MCF 10A (cell line): ENCODE data around the gene LTB4R2. TPM values are rescaled to one million over a fixed set of nuclear protein-coding genes. Genes with fewer than 3 reads are reported as not detected.

Experiments
- BruUV-seq: library from RNA; stranded (reverse); fragments of 400-500 nt; replicated peaks from 2 replicates; lab custom pipeline; 2021; lab: Mats Ljungman, UMichigan
- CTCF ChIA-PET: fragments of 300-600 bp; sonication (Branson Sonifier 250); formaldehyde crosslinking; extraction: SDS; loops from one replicate; lab custom pipeline; 2021; ENCODE audit warnings: antibody characterized with exemption, inconsistent platforms; lab: Yijun Ruan, JAX
- POLR2A ChIA-PET: fragments of 300-600, 350-650 bp; sonication (Branson Sonifier 250); formaldehyde crosslinking; extraction: SDS; loops from one replicate; lab custom pipeline; 2020; ENCODE audit warnings: antibody characterized with exemption, inconsistent platforms; lab: Yijun Ruan, JAX
- DNase-seq: peaks from one replicate; pipeline ENCODE4 v3.0.0-alpha.2; 2018; ENCODE audit not compliant: unreplicated experiment
- H3K27ac Mint-ChIP-seq: one replicate; pipeline ENCODE4 v1.8.0; 2022; ENCODE audit warnings: mild to moderate bottlenecking, low read depth, mixed read lengths; ENCODE audit not compliant: unreplicated experiment
- H3K27me3 Mint-ChIP-seq: one replicate; pipeline ENCODE4 v1.8.0; 2022; ENCODE audit warnings: mixed read lengths; ENCODE audit not compliant: insufficient read depth, unreplicated experiment
- H3K36me3 Mint-ChIP-seq: one replicate; pipeline ENCODE4 v1.8.0; 2022; ENCODE audit warnings: mild to moderate bottlenecking, moderate library complexity, mixed read lengths; ENCODE audit not compliant: insufficient read depth, unreplicated experiment
- H3K4me1 Mint-ChIP-seq: one replicate; pipeline ENCODE4 v1.8.0; 2022; ENCODE audit warnings: mixed read lengths; ENCODE audit not compliant: insufficient read depth, unreplicated experiment
- H3K4me3 Mint-ChIP-seq: one replicate; pipeline ENCODE4 v1.8.0; 2022; ENCODE audit warnings: mild to moderate bottlenecking, moderate library complexity, mixed read lengths; ENCODE audit not compliant: unreplicated experiment
- H3K9me3 Mint-ChIP-seq: one replicate; pipeline ENCODE4 v1.8.0; 2022; ENCODE audit warnings: mixed read lengths; ENCODE audit not compliant: unreplicated experiment
- intact Hi-C: fragments of 100-400 bp; cut with micrococcal nuclease; formaldehyde crosslinking; loops from 2 replicates; pipeline ENCODE4 v1.14.1; 2022
- total RNA-seq: library from RNA; stranded (reverse); gene quantifications from 2 replicates; pipeline ENCODE4 v1.2.3, GENCODE V29; 2022
- TF ChIP-seq, protein P1 (sequence below): fragments of 200-600 bp; IDR thresholded peaks from one replicate; pipeline ENCODE4 v1.8.0; 2022; ENCODE audit warnings: antibody characterized with exemption, mild to moderate bottlenecking; ENCODE audit not compliant: unreplicated experiment

The LTB4R2 gene
- total RNA-seq, 1 experiment from 2014 or later, result 21.7 TPM

DNA sequence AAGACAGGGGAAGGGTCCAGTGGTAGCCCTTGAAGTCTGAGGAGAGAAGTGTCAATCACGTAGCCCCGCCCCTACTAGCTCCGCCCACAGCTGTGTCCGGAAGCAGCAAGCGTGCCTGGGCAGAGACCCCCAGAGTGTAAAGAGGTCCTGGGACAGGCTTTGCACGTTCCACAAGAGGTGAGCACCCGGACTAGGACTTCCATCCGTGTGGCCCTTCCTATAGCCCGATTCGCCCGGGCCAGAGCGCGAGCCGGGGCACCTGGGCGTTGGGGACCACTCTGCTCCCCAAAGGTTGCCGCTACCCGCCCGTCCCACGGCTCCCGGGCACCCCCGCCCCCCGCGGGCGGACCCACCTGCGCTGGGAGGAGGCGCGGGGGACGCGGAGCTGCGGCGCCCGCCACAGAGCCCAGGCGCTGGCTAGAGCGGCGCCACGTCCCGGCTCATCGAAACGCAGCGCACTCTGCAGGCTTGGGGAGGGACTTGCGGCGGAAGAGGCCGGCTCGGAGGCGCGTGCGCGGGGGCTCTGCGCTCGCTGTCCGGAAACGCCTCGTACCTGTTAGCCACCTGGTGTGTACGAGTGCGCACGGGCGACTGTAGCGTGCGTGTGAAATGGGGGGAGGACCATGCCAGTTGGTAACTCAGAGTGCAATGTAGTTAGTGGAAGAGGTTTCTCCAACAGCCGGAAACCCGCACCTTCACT, 38.7 kb upstream of the LTB4R2 start, which contains the start of gene RABGGTA:
Gene RABGGTA, minus strand, starts transcription at position 464 of the 700 bp plus-strand sequence. CDS start 482 bp downstream, outside the sequence.
- peak within 1 kb of the TSS; percentile 89 for H3K4me3 Mint-ChIP-seq
- H3K27ac Mint-ChIP-seq, result peak within 1 kb of the TSS; percentile 16
- CTCF ChIA-PET, result interaction anchor here (0.6 to 32.3 kb wide), 15 partner anchors 8 to 77 kb away, joined by 3 to 457 read pairs (median 4); partner anchors contain the start of genes CIDEB, DHRS1, LTB4R2 and NOP9
- POLR2A ChIA-PET, result interaction anchor here (0.7 to 9.5 kb wide), 24 partner anchors 10 to 160 kb away, joined by 3 to 146 read pairs (median 6); partner anchors contain the start of genes CHMP4A, CIDEB, DCAF11 and DHRS1
- intact Hi-C loops, result loop anchor here (1.0 kb wide), 2 partner anchors 26 to 29 kb away; partner anchors contain the start of gene TINF2
- H3K27me3 Mint-ChIP-seq, result no peaks in the 10 kb centered on the region
- H3K36me3 Mint-ChIP-seq, result peaks cover 19% of the 10 kb centered on the region
- DNase-seq, result peak; percentile 88
- H3K4me1 Mint-ChIP-seq, result peaks cover 43% of the 10 kb centered on the region
- TF ChIP-seq, protein P1, sequence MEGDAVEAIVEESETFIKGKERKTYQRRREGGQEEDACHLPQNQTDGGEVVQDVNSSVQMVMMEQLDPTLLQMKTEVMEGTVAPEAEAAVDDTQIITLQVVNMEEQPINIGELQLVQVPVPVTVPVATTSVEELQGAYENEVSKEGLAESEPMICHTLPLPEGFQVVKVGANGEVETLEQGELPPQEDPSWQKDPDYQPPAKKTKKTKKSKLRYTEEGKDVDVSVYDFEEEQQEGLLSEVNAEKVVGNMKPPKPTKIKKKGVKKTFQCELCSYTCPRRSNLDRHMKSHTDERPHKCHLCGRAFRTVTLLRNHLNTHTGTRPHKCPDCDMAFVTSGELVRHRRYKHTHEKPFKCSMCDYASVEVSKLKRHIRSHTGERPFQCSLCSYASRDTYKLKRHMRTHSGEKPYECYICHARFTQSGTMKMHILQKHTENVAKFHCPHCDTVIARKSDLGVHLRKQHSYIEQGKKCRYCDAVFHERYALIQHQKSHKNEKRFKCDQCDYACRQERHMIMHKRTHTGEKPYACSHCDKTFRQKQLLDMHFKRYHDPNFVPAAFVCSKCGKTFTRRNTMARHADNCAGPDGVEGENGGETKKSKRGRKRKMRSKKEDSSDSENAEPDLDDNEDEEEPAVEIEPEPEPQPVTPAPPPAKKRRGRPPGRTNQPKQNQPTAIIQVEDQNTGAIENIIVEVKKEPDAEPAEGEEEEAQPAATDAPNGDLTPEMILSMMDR, result peak; percentile 67
- no TSS peak for BruUV-seq
- H3K9me3 Mint-ChIP-seq, result no peaks in the 10 kb centered on the region

DNA sequence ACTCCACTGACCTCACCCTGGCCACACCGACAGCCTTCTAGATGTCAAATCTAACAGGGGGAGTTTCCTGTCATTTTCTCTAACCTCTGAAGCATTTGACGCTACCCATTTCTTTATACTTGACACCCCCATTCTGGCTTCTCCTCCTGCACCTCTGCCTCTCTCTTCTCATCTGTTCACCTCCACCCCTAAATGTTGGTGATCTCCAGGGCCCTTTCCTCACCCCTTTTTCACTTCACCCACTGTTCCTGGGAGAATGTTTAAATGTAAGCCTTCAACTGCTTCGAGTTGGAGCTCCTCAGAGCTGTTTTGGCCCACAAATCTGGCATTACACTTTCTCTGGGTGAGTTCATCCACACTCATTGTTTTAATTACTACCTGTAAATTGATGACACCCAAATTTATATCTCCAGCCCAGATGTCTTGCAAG, 38.1 kb upstream of the LTB4R2 start:
- DNase-seq, result no peak
- Mint-ChIP-seq H3K4me1 (peaks cover 38% of the 10 kb centered on the region), H3K27me3 (no peaks in the 10 kb centered on the region), H3K36me3 (peaks cover 14% of the 10 kb centered on the region), H3K27ac (peak overlapping the region; percentile 16), H3K9me3 (no peaks in the 10 kb centered on the region), H3K4me3 (peak overlapping the region; percentile 89)
- ChIA-PET POLR2A (interaction anchor here (0.7 to 9.5 kb wide), 26 partner anchors 7 to 160 kb away, joined by 3 to 146 read pairs (median 6); partner anchors contain the start of genes CHMP4A, CIDEB, DCAF11 and DHRS1), CTCF (interaction anchor here (0.6 to 32.3 kb wide), 10 partner anchors 9 to 1595 kb away, joined by 3 to 457 read pairs (median 6); partner anchors contain the start of genes CIDEB, DHRS1, LTB4R2 and NOP9)
- TF ChIP-seq, protein P1, result no peak
- BruUV-seq, result TSS peak; percentile 49
- intact Hi-C loops, result loop anchor here (1.0 kb wide), 2 partner anchors 25 to 30 kb away; partner anchors contain the start of gene TINF2

DNA sequence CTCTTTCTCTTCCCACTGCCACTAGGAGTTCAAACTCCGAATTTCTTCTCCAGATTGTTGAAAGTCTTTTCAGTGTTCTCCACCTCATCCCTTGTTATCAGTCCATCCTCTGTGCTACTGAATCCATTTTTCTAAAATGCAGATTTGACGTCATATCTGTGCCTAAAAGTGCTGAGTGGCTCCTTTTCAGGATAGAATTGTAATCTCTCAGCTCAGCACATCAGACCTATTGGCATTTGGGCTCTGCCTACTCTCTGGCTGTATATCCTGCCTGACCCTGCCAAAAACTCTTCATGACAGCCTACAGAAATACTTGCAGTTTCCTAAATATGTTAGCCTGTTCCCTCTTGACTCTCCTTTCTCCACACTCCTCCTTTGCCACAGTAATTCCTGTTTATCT, 37.5 kb upstream of the LTB4R2 start:
- no peaks in the 10 kb centered on the region for H3K27me3 Mint-ChIP-seq
- intact Hi-C loops, result no loop called here

More for the DNA sequence above, 37.5 kb upstream of the LTB4R2 start:
- ChIA-PET POLR2A (interaction anchor here (0.8 to 9.5 kb wide), 18 partner anchors 8 to 159 kb away, joined by 3 to 146 read pairs (median 8); partner anchors contain the start of genes CIDEB, DCAF11, DHRS1 and LTB4R2), CTCF (interaction anchor here (0.6 to 32.3 kb wide), 14 partner anchors 8 to 1596 kb away, joined by 3 to 457 read pairs (median 8); partner anchors contain the start of genes CIDEB, DHRS1, LTB4R2 and NOP9)
- no peaks in the 10 kb centered on the region for H3K9me3 Mint-ChIP-seq
- H3K4me1 Mint-ChIP-seq, result peaks cover 32% of the 10 kb centered on the region
- peak overlapping the region; percentile 89 for H3K4me3 Mint-ChIP-seq
- TF ChIP-seq, protein P1, result no peak
- DNase-seq, result no peak
- BruUV-seq, result no TSS peak
- H3K36me3 Mint-ChIP-seq, result peaks cover 14% of the 10 kb centered on the region
- H3K27ac Mint-ChIP-seq, result peak overlapping the region; percentile 16
